B cell (primary cell): Measurements from ENCODE around the gene CABLES2. TPM values are rescaled to one million over a fixed set of nuclear protein-coding genes. Genes with fewer than 3 reads are reported as not detected.

Experiments
- ATAC-seq: fragments of 200-7000 bp; cut with Tn5 transposase; one replicate; pipeline ENCODE4 v1.10.0; 2021; ENCODE audit warnings: low read depth, mild to moderate bottlenecking, moderate number of reproducible peaks, moderate library complexity
- CTCF ChIA-PET: fragments of 350-600 bp; sonication (Branson Sonifier 250); formaldehyde crosslinking; loops from one replicate; lab custom pipeline; 2021; ENCODE audit warnings: antibody characterized with exemption, inconsistent platforms; lab: Charles Lee
- POLR2A ChIA-PET: fragments of 350-600 bp; sonication (Branson Sonifier 250); formaldehyde crosslinking; loops from one replicate; lab custom pipeline; 2021; ENCODE audit warnings: antibody characterized with exemption; lab: Charles Lee
- DNase-seq: peaks from one replicate; pipeline ENCODE4 v3.0.0; 2013
- H2AFZ ChIP-seq: 2 replicates; pipeline ENCODE4 v1.6.1; 2012; ENCODE audit warnings: mild to moderate bottlenecking, low read depth, low read length; ENCODE audit not compliant: insufficient read depth, poor library complexity, severe bottlenecking
- H3K27ac ChIP-seq, 2 donors: 1 replicate in 1 of 2; 2 replicates in 1 of 2; pipeline ENCODE4 v1.5.1; 2012 to 2013; ENCODE audit warnings: low read length in 2 of 2, mild to moderate bottlenecking in 2 of 2, moderate library complexity in 1 of 2
- H3K27me3 ChIP-seq, 4 experiments: fragments of 200-600 bp in 1 of 4; sonication (generic) in 1 of 4; replicated peaks in 1 of 4; 1 replicate in 2 of 4; 2 replicates in 2 of 4; pipeline versions ENCODE4 v1.6.1 to v1.7.0; 2013 to 2016; ENCODE audit warnings: low read length in 3 of 4, mild to moderate bottlenecking in 2 of 4, mixed read lengths in 1 of 4, moderate library complexity in 1 of 4; ENCODE audit not compliant: insufficient read depth in 4 of 4, control insufficient read depth in 3 of 4; ENCODE audit errors: control extremely low read depth in 1 of 4
- H3K36me3 ChIP-seq, 2 experiments: replicated peaks in 1 of 2; 1 replicate in 1 of 2; 2 replicates in 1 of 2; pipeline versions ENCODE4 v1.6.1 to v1.7.1; 2013; ENCODE audit warnings: low read length in 1 of 2; ENCODE audit not compliant: insufficient read depth in 2 of 2, control insufficient read depth in 1 of 2; ENCODE audit errors: control extremely low read depth in 1 of 2, extremely low read depth in 1 of 2
- H3K4me1 ChIP-seq, 2 donors: fragments of 200-600 bp in 1 of 2; sonication (generic) in 1 of 2; 1 replicate in 1 of 2; 2 replicates in 1 of 2; pipeline versions ENCODE4 v1.5.1 to v1.6.1; 2013 to 2017; ENCODE audit warnings: low read length in 2 of 2; ENCODE audit not compliant: control insufficient read depth in 2 of 2, insufficient read depth in 2 of 2
- H3K4me2 ChIP-seq: replicated peaks from 2 replicates; pipeline ENCODE3; 2012; ENCODE audit warnings: mild to moderate bottlenecking, low read depth, low read length; ENCODE audit not compliant: poor library complexity, severe bottlenecking
- H3K4me3 ChIP-seq, 5 experiments: fragments of 200-600 bp in 1 of 5; sonication (generic) in 1 of 5; 1 replicate in 3 of 5; 2 replicates in 2 of 5; pipeline versions ENCODE4 v1.5.1 to v1.7.0; 2011 to 2016; ENCODE audit warnings: low read length in 4 of 5, mild to moderate bottlenecking in 4 of 5, low read depth in 2 of 5, control low read depth in 1 of 5, moderate library complexity in 1 of 5; ENCODE audit not compliant: insufficient read depth in 1 of 5; ENCODE audit errors: control extremely low read depth in 1 of 5, extremely low read depth in 1 of 5
- H3K79me2 ChIP-seq: fragments of 200-600 bp; sonication (generic); one replicate; pipeline ENCODE4 v1.6.0; 2016; ENCODE audit warnings: low read length; ENCODE audit not compliant: control insufficient read depth, insufficient read depth
- H3K9ac ChIP-seq: fragments of 200-600 bp; sonication (generic); 2 replicates; pipeline ENCODE4 v1.6.1; 2017; ENCODE audit warnings: mild to moderate bottlenecking, low read length, moderate library complexity
- H3K9me3 ChIP-seq, 3 donors: one replicate each; pipeline versions ENCODE4 v1.6.1 to v1.7.1; 2013; ENCODE audit warnings: low read length in 2 of 3; ENCODE audit not compliant: control insufficient read depth in 2 of 3, insufficient read depth in 1 of 3; ENCODE audit errors: control extremely low read depth in 1 of 3
- H4K20me1 ChIP-seq: 2 replicates; pipeline ENCODE4 v1.6.0; 2012; ENCODE audit warnings: mild to moderate bottlenecking, low read length; ENCODE audit not compliant: insufficient read depth, control insufficient read depth, poor library complexity, severe bottlenecking
- H3K27ac Mint-ChIP-seq: one replicate; pipeline ENCODE4 v1.8.0; 2021; ENCODE audit warnings: mixed read lengths
- H3K27me3 Mint-ChIP-seq: one replicate; pipeline ENCODE4 v1.8.0; 2021; ENCODE audit warnings: mixed read lengths
- H3K4me1 Mint-ChIP-seq: one replicate; pipeline ENCODE4 v1.8.0; 2021; ENCODE audit warnings: mixed read lengths
- H3K4me3 Mint-ChIP-seq: one replicate; pipeline ENCODE4 v1.8.0; 2021; ENCODE audit warnings: mixed read lengths
- H3K9me3 Mint-ChIP-seq: one replicate; pipeline ENCODE4 v1.8.0; 2022; ENCODE audit warnings: mixed read lengths; ENCODE audit not compliant: insufficient read depth
- CTCF ChIP-seq: fragments of 200-600 bp; IDR thresholded peaks from one replicate; pipeline ENCODE4 v1.8.0; 2022; ENCODE audit warnings: antibody characterized with exemption, mild to moderate bottlenecking
- EZH2 ChIP-seq: IDR thresholded peaks from 2 replicates; pipeline ENCODE4 v1.6.1; 2012; ENCODE audit warnings: borderline replicate concordance, low read depth, mild to moderate bottlenecking, moderate library complexity, low read length; ENCODE audit not compliant: insufficient read depth, poor library complexity, severe bottlenecking
- WGBS: methylation state at CpG from one replicate; pipeline ENCODE4 v1.1.5; 2013; ENCODE audit warnings: missing lambda C conversion rate; ENCODE audit not compliant: insufficient coverage; 5-methylcytosine and 5-hydroxymethylcytosine counted together
- intact Hi-C: fragments of 100-400 bp; cut with micrococcal nuclease; formaldehyde crosslinking; loops from one replicate; pipeline ENCODE4 v1.10.0; 2022
- polyA plus RNA-seq: library from polyadenylated mRNA; depleted of rRNA; stranded (reverse); fragments of >200 nt; gene quantifications from 2 replicates; pipeline ENCODE4 v1.2.3, GENCODE V29; 2012
- total RNA-seq, 2 donors: library from RNA; stranded (reverse); fragments of 120-200 nt in 1 of 2; gene quantifications; 1 replicate in 1 of 2; 2 replicates in 1 of 2; pipeline versions ENCODE4 v1.2.3 to v1.2.4, GENCODE V29; 2013 to 2022

The CABLES2 gene
- total and polyA plus RNA-seq, 2 donors (not counting 1 experiment from before 2014, with no cell fraction given), result 4.8 to 8.2 TPM

- H3K9ac ChIP-seq, result no peak overlapping the region
- CTCF ChIA-PET, result interaction anchor here (1.2 to 1.5 kb wide), 2 partner anchors 9 to 100 kb away, joined by 3 to 5 read pairs; no protein-coding TSS in a partner anchor
- POLR2A ChIA-PET, result no interaction called here
- no peak overlapping the region for H3K27ac Mint-ChIP-seq
- H3K27me3 Mint-ChIP-seq, result no peaks in the 10 kb centered on the region
- H3K9me3 ChIP-seq, result peaks cover 0 to 7% (median 0%) of the 10 kb centered on the region in 3 donors
- peaks cover 3 to 15% of the 10 kb centered on the region in 2 donors for H3K4me1 ChIP-seq
- no peaks in the 10 kb centered on the region for H4K20me1 ChIP-seq
- no peaks in the 10 kb centered on the region for H3K27me3 ChIP-seq
- intact Hi-C loops, result no loop called here
- ATAC-seq (no peak), DNase-seq (no peak)
- H3K4me2 ChIP-seq, result no peak overlapping the region
- H3K27ac ChIP-seq, result no peak overlapping the region
- peaks cover 22% of the 10 kb centered on the region for H3K4me1 Mint-ChIP-seq
- H3K79me2 ChIP-seq, result peaks cover 10% of the 10 kb centered on the region
- H2AFZ ChIP-seq, result no peak overlapping the region
- no peak overlapping the region for H3K4me3 ChIP-seq
- no peaks in the 10 kb centered on the region for H3K36me3 ChIP-seq
- H3K4me3 Mint-ChIP-seq, result no peak overlapping the region
- TF ChIP-seq CTCF, result no peak
- TF ChIP-seq EZH2, result no peak
- no peaks in the 10 kb centered on the region for H3K9me3 Mint-ChIP-seq
- 78% methylated on average over 8 of the region's 10 CpGs for WGBS
Observed at GRCh38 chr20:62400541-62400940, 6.5 kb downstream of the CABLES2 start.

- TF ChIP-seq EZH2, result no peak
- TF ChIP-seq CTCF, result no peak
- H2AFZ ChIP-seq, result no peak overlapping the region
- Mint-ChIP-seq H3K4me1 (peaks cover 18% of the 10 kb centered on the region), H3K4me3 (no peak overlapping the region), H3K9me3 (no peaks in the 10 kb centered on the region), H3K27ac (no peak overlapping the region), H3K27me3 (no peaks in the 10 kb centered on the region)
- H3K27me3 ChIP-seq, result no peaks in the 10 kb centered on the region
- WGBS, result 87% methylated on average over 7 of the region's 7 CpGs
- peaks cover 0 to 10% of the 10 kb centered on the region in 2 donors for H3K4me1 ChIP-seq
- no peak overlapping the region for H3K9ac ChIP-seq
- H3K27ac ChIP-seq, result no peak overlapping the region
- ATAC-seq (no peak), DNase-seq (no peak)
- H3K4me2 ChIP-seq, result no peak overlapping the region
- peaks cover 0 to 7% (median 0%) of the 10 kb centered on the region in 3 donors for H3K9me3 ChIP-seq
- ChIA-PET POLR2A (no interaction called here), CTCF (interaction anchor here (0.7 to 1.2 kb wide), 2 partner anchors 10 to 28 kb away, joined by 3 to 4 read pairs; no protein-coding TSS in a partner anchor)
- intact Hi-C loops, result no loop called here
- no peaks in the 10 kb centered on the region for H3K36me3 ChIP-seq
- H3K4me3 ChIP-seq, result no peak overlapping the region
- peaks cover 6% of the 10 kb centered on the region for H3K79me2 ChIP-seq
- no peaks in the 10 kb centered on the region for H4K20me1 ChIP-seq
Observed at GRCh38 chr20:62400021-62400420, 7.1 kb downstream of the CABLES2 start.
